Stimulated activated CD4-positive, alpha-beta T cell treated with anti-CD3 and anti-CD28 coated beads, Interleukin-15, amount 100 ng/mL, for 48 hours (primary cell): ENCODE data around the gene GALNT10.
"Not testable (repeated sequence)": the region's sequence is repeated elsewhere in the genome, so short reads cannot be mapped to it uniquely, and the experiment has no call there.

ENCODE experiments used
- DNase-seq, 2 donors: peaks; one replicate each; pipeline ENCODE4 v3.0.0-alpha.2; 2020; ENCODE audit warnings: low read depth in 2 of 2

Gene GALNT10

GRCh38 chr5:154355129-154355611 is 164.6 kb downstream of the GALNT10 start:
- no peak for DNase-seq

- DNase-seq = no peak
Observed at GRCh38 chr5:154356020-154356655, 165.6 kb downstream of the GALNT10 start.

- DNase-seq = no peak
Observed at GRCh38 chr5:154356958-154357357, 166.4 kb downstream of the GALNT10 start.

GRCh38 chr5:154358516-154359220 is 168.1 kb downstream of the GALNT10 start:
- no peak for DNase-seq

GRCh38 chr5:154359221-154359573 is 168.7 kb downstream of the GALNT10 start:
- DNase-seq = no peak

- DNase-seq = not testable (repeated sequence)
Observed at GRCh38 chr5:154360241-154360640, 169.7 kb downstream of the GALNT10 start.

GRCh38 chr5:154363411-154363810 is 172.9 kb downstream of the GALNT10 start:
- no peak for DNase-seq

- no peak for DNase-seq
Observed at GRCh38 chr5:154364771-154365170, 174.2 kb downstream of the GALNT10 start.

- DNase-seq = no peak
Observed at GRCh38 chr5:154365823-154366222, 175.3 kb downstream of the GALNT10 start.

GRCh38 chr5:154366353-154366752 is 175.8 kb downstream of the GALNT10 start:
- DNase-seq = no peak

GRCh38 chr5:154367101-154367500 is 176.6 kb downstream of the GALNT10 start:
- no peak for DNase-seq

- no peak for DNase-seq
Observed at GRCh38 chr5:154368041-154368800, 177.7 kb downstream of the GALNT10 start.

GRCh38 chr5:154369682-154370081 is 179.1 kb downstream of the GALNT10 start:
- no peak for DNase-seq

- DNase-seq = no peak
Observed at GRCh38 chr5:154370119-154370518, 179.6 kb downstream of the GALNT10 start.

GRCh38 chr5:154370813-154371212 is 180.3 kb downstream of the GALNT10 start:
- DNase-seq = no peak

GRCh38 chr5:154371687-154372086 is 181.2 kb downstream of the GALNT10 start:
- no peak for DNase-seq

GRCh38 chr5:154372661-154373060 is 182.1 kb downstream of the GALNT10 start:
- DNase-seq = no peak

- no peak for DNase-seq
Observed at GRCh38 chr5:154373326-154373725, 182.8 kb downstream of the GALNT10 start.

- DNase-seq = no peak
Observed at GRCh38 chr5:154373729-154374179, 183.2 kb downstream of the GALNT10 start.

GRCh38 chr5:154374264-154374663 is 183.7 kb downstream of the GALNT10 start:
- no peak for DNase-seq

- DNase-seq = no peak
Observed at GRCh38 chr5:154375329-154376008, 184.9 kb downstream of the GALNT10 start.

- DNase-seq = no peak
Observed at GRCh38 chr5:154376481-154376880, 185.9 kb downstream of the GALNT10 start.
